HG03045 (cell line): ENCODE measurements around the gene FNDC3B.
A peak's percentile ranks its signal among the peaks of the same experiment; 100 is the strongest.

Source experiments
- ATAC-seq: cut with Tn5 transposase; IDR thresholded peaks from one replicate; pipeline ENCODE4 v1.9.1; 2021; ENCODE audit warnings: mild to moderate bottlenecking, moderate library complexity; ENCODE audit not compliant: unreplicated experiment

FNDC3B gene

GRCh38 chr3:172204716-172205115 lies 165.3 kb downstream of the FNDC3B start:
- ATAC-seq, result no peak

GRCh38 chr3:172208586-172209332 lies 169.4 kb downstream of the FNDC3B start:
- ATAC-seq, result no peak

- no peak for ATAC-seq
Observed at GRCh38 chr3:172209333-172210321, 170.2 kb downstream of the FNDC3B start.

- no peak for ATAC-seq
Observed at GRCh38 chr3:172210355-172210754, 171.0 kb downstream of the FNDC3B start.

- ATAC-seq, result no peak
Observed at GRCh38 chr3:172211123-172211522, 171.7 kb downstream of the FNDC3B start.

GRCh38 chr3:172213200-172213599 lies 173.8 kb downstream of the FNDC3B start:
- peak; percentile 50 for ATAC-seq

GRCh38 chr3:172213904-172214303 lies 174.5 kb downstream of the FNDC3B start:
- ATAC-seq, result no peak

- ATAC-seq, result no peak
Observed at GRCh38 chr3:172216267-172216666, 176.9 kb downstream of the FNDC3B start.

GRCh38 chr3:172216911-172217310 lies 177.5 kb downstream of the FNDC3B start:
- no peak for ATAC-seq

GRCh38 chr3:172217877-172218276 lies 178.5 kb downstream of the FNDC3B start:
- no peak for ATAC-seq

GRCh38 chr3:172218350-172219323 lies 179.3 kb downstream of the FNDC3B start:
- ATAC-seq, result no peak

GRCh38 chr3:172219750-172220149 lies 180.4 kb downstream of the FNDC3B start:
- no peak for ATAC-seq

GRCh38 chr3:172221547-172221946 lies 182.2 kb downstream of the FNDC3B start:
- ATAC-seq, result no peak

GRCh38 chr3:172222478-172223071 lies 183.2 kb downstream of the FNDC3B start:
- no peak for ATAC-seq

GRCh38 chr3:172223870-172224269 lies 184.5 kb downstream of the FNDC3B start:
- no peak for ATAC-seq

- no peak for ATAC-seq
Observed at GRCh38 chr3:172224560-172225214, 185.3 kb downstream of the FNDC3B start.

- no peak for ATAC-seq
Observed at GRCh38 chr3:172225215-172225707, 185.9 kb downstream of the FNDC3B start.

GRCh38 chr3:172226831-172227230 lies 187.5 kb downstream of the FNDC3B start:
- no peak for ATAC-seq

GRCh38 chr3:172227340-172228035 lies 188.1 kb downstream of the FNDC3B start:
- no peak for ATAC-seq
